DND-41 (cell line): ENCODE measurements around the gene CHCHD3.

Experiments
- CTCF ChIP-seq: IDR thresholded peaks from 2 replicates; pipeline ENCODE4 v1.5.1; 2012; ENCODE audit warnings: borderline replicate concordance, low read length, moderate library complexity, mild to moderate bottlenecking; ENCODE audit not compliant: poor library complexity, severe bottlenecking; ENCODE audit errors: extremely low read depth
- EZH2 ChIP-seq: IDR thresholded peaks from 3 replicates; pipeline ENCODE4 v1.6.1; 2012; ENCODE audit warnings: borderline replicate concordance, low read depth, mild to moderate bottlenecking, moderate library complexity, low read length, inconsistent platforms; ENCODE audit not compliant: severe bottlenecking

- TF ChIP-seq EZH2: no peak
- TF ChIP-seq CTCF: no peak
These were observed 303.9 kb downstream of the CHCHD3 start for GRCh38 chr7:132777956-132778355.
